GM23248 (cell line): ENCODE data around the gene MYH15. TPM values are rescaled to one million over a fixed set of nuclear protein-coding genes. Genes with fewer than 3 reads are reported as not detected.
A peak's percentile ranks its signal among the peaks of the same experiment; 100 is the strongest.

Experiments
- DNase-seq: peaks from one replicate; pipeline ENCODE4 v3.0.0-alpha.2; 2015
- H2AFZ ChIP-seq: fragments of 200-600 bp; sonication (generic); 2 replicates; pipeline ENCODE4 v1.6.1; 2016; ENCODE audit warnings: antibody characterized with exemption
- H3F3A ChIP-seq: fragments of 200-600 bp; sonication (generic); 2 replicates; pipeline ENCODE4 v1.6.1; 2016; ENCODE audit warnings: mild to moderate bottlenecking, antibody characterized with exemption, mixed run types; ENCODE audit not compliant: insufficient read depth
- H3K27ac ChIP-seq: fragments of 200-600 bp; sonication (generic); 2 replicates; pipeline ENCODE4 v1.5.1; 2016; ENCODE audit warnings: mild to moderate bottlenecking
- H3K27me3 ChIP-seq: fragments of 200-600 bp; sonication (generic); replicated peaks from 2 replicates; pipeline ENCODE4 v1.6.1; 2016; ENCODE audit warnings: mild to moderate bottlenecking; ENCODE audit not compliant: insufficient read depth
- H3K36me3 ChIP-seq: fragments of 200-600 bp; sonication (generic); 2 replicates; pipeline ENCODE4 v1.6.1; 2016; ENCODE audit warnings: low read depth, mild to moderate bottlenecking
- H3K4me1 ChIP-seq: fragments of 200-600 bp; sonication (generic); 2 replicates; pipeline ENCODE4 v1.6.1; 2016; ENCODE audit warnings: mild to moderate bottlenecking; ENCODE audit not compliant: insufficient read depth
- H3K4me2 ChIP-seq: fragments of 200-600 bp; sonication (generic); one replicate; pipeline ENCODE4 v1.6.1; 2016; ENCODE audit warnings: mild to moderate bottlenecking; ENCODE audit not compliant: unreplicated experiment
- H3K4me3 ChIP-seq: fragments of 200-600 bp; sonication (generic); 2 replicates; pipeline ENCODE4 v1.5.1; 2016; ENCODE audit warnings: mild to moderate bottlenecking
- H3K79me2 ChIP-seq: fragments of 200-600 bp; sonication (generic); 2 replicates; pipeline ENCODE4 v1.6.1; 2016; ENCODE audit warnings: mild to moderate bottlenecking; ENCODE audit not compliant: insufficient read depth
- H3K9ac ChIP-seq: fragments of 200-600 bp; sonication (generic); 2 replicates; pipeline ENCODE4 v1.6.1; 2016; ENCODE audit warnings: mild to moderate bottlenecking
- H3K9me2 ChIP-seq: fragments of 200-600 bp; sonication (generic); 2 replicates; pipeline ENCODE4 v1.6.1; 2016; ENCODE audit warnings: mixed run types, mild to moderate bottlenecking, moderate library complexity; ENCODE audit not compliant: insufficient read depth
- H3K9me3 ChIP-seq: fragments of 200-600 bp; sonication (generic); one replicate; pipeline ENCODE4 v1.6.1; 2017; ENCODE audit warnings: low read depth
- H4K20me1 ChIP-seq: fragments of 200-600 bp; sonication (generic); 2 replicates; pipeline ENCODE4 v1.6.0; 2016; ENCODE audit not compliant: insufficient read depth
- EZH2 ChIP-seq: fragments of 200-600 bp; sonication (generic); IDR thresholded peaks from 2 replicates; pipeline ENCODE4 v1.6.1; 2018; ENCODE audit warnings: antibody characterized with exemption, mild to moderate bottlenecking; ENCODE audit not compliant: insufficient read depth, poor library complexity, severe bottlenecking
- EZH2phosphoT487 ChIP-seq: fragments of 200-600 bp; sonication (generic); IDR thresholded peaks from 2 replicates; pipeline ENCODE4 v1.6.1; 2018; ENCODE audit warnings: antibody characterized with exemption, moderate library complexity, mild to moderate bottlenecking, low read depth; ENCODE audit not compliant: insufficient read depth
- WGBS, 2 experiments: methylation state at CpG; one replicate each; pipeline ENCODE4 v1.1.6; 2015 to 2017; ENCODE audit warnings: low lambda C conversion rate in 2 of 2, low coverage in 1 of 2; ENCODE audit errors: missing lambda C conversion rate in 2 of 2; 5-methylcytosine and 5-hydroxymethylcytosine counted together
- in situ Hi-C: fragments of 300-500 bp; cut with MboI; formaldehyde crosslinking; loops from 2 replicates; pipeline ENCODE4 v1.15.0; 2020
- polyA plus RNA-seq: library from polyadenylated mRNA; unstranded; fragments of >200 nt; fragmentation: Nextera tagmentation; extraction: Ambion mirVana; gene quantifications from 2 replicates; pipeline ENCODE4 v1.2.1, GENCODE V29; 2016
- total RNA-seq: library from RNA; depleted of rRNA; stranded (reverse); fragments of >200 nt; shearing (Covaris generic); gene quantifications from 2 replicates; pipeline ENCODE4 v1.2.3, GENCODE V29; 2014; rRNA removed

The MYH15 gene
- total and polyA plus RNA-seq, 2 experiments from 2014 or later: 0.08 to 0.11 TPM

DNA sequence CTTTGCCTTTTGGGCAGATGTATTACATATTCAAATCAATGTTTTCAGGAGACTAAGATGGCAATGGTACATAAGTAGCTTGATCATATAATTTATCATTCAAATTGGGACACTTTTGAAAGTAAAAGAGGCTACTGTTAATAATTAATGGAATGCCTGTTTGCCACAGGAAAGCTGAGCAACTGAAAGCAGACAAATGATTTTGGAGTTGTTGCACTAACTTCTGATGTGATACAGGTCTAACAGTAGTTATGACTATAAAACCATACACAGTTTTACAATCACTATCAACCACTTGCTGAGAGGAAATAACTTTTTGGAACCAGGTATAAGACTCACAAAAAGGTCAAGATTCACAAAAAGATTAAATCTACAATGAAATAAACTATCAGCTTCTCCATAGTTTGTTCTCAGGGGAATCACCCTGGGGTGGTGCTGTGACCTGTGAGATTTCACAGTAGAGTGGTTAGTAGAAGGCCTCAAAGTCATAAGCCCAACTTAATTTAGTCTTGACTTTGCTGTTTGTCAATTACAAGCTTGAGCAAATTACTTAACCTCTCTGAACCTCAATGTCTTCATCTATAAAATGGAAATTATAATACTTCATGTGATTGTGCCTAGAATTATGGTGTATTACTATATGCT is 171.4 kb downstream of the MYH15 start:
- H3K79me2 ChIP-seq: no peaks in the 10 kb centered on the region
- H2AFZ ChIP-seq: no peak overlapping the region
- no peaks in the 10 kb centered on the region for H3K36me3 ChIP-seq

DNA sequence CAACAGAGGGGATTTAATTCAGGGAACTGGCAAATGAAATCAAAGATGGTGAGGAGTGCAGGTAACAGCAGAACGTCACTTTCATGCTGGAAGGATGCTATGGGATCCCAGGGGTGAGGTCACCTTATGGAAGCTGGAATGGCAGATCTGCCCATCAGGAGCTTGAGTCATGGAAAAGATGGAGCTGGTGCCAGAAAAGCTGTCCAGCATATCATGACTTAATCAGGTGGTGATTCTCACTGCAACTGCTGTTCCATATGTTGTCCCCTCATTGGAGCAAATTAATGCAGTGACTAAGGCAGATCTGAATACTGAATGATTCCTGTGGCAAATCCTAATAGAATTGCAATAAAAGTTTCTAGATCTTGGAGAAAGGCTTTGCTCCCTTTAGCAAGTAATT is 175.7 kb downstream of the MYH15 start:
- no peaks in the 10 kb centered on the region for H3K27me3 ChIP-seq
- no peak overlapping the region for H3K27ac ChIP-seq
- H3K4me3 ChIP-seq: no peak overlapping the region
- H3K4me2 ChIP-seq: no peak overlapping the region
- 86 to 100% methylated on average over 1 of the region's 1 CpG for WGBS, 2 experiments
- H3K9me2 ChIP-seq: no peaks in the 10 kb centered on the region
- DNase-seq: peak; percentile 35
- no peaks in the 10 kb centered on the region for H4K20me1 ChIP-seq
- TF ChIP-seq EZH2phosphoT487 (no peak), EZH2 (no peak)
- in situ Hi-C loops: no loop called here
- no peak overlapping the region for H2AFZ ChIP-seq
- H3K36me3 ChIP-seq: no peaks in the 10 kb centered on the region
- H3F3A ChIP-seq: no peaks in the 10 kb centered on the region
- no peaks in the 10 kb centered on the region for H3K79me2 ChIP-seq
- no peak overlapping the region for H3K9ac ChIP-seq
- H3K9me3 ChIP-seq: no peaks in the 10 kb centered on the region
- no peaks in the 10 kb centered on the region for H3K4me1 ChIP-seq

More for the DNA sequence above, 171.4 kb downstream of the MYH15 start:
- in situ Hi-C loops: no loop called here
- no peaks in the 10 kb centered on the region; the same call in 1 of the 2 replicates for H3F3A ChIP-seq
- no peaks in the 10 kb centered on the region for H4K20me1 ChIP-seq
- no peaks in the 10 kb centered on the region for H3K27me3 ChIP-seq
- no peaks in the 10 kb centered on the region for H3K9me2 ChIP-seq
- H3K4me1 ChIP-seq: 0 out of 2 replicates have a peak, but pooled peaks cover 4% of the 10 kb centered on the region
- no peak overlapping the region for H3K27ac ChIP-seq
- H3K4me3 ChIP-seq: no peak overlapping the region
- H3K9me3 ChIP-seq: no peaks in the 10 kb centered on the region
- H3K9ac ChIP-seq: no peak overlapping the region
- no peak for DNase-seq
- H3K4me2 ChIP-seq: no peak overlapping the region
- TF ChIP-seq EZH2phosphoT487 (no peak), EZH2 (no peak)

DNA sequence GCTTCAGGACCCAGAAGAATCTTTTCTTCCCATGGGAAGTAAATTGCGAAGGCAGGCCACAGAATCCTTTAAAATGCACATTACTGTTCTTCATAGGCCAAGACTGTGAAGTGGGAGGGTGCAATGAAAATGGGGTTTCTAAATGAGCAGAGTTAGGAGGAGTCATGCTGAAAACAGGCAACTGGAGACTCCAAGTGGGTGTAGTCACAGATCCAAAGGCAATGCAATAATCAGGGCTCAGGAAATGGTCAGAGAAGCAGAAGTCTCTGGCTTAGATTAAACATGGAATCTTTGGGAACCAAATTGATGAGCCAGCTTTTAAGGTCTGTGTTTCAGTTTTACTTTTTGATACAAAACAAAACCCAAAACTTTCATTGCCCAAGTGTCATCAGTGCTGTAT is 176.4 kb downstream of the MYH15 start:
- H3K9me3 ChIP-seq: no peaks in the 10 kb centered on the region
- no peak overlapping the region for H3K4me3 ChIP-seq
- no peak overlapping the region for H3K4me2 ChIP-seq
- no peaks in the 10 kb centered on the region for H3K4me1 ChIP-seq
- H3K9me2 ChIP-seq: no peaks in the 10 kb centered on the region
- no peak overlapping the region for H3K9ac ChIP-seq
- H3K79me2 ChIP-seq: no peaks in the 10 kb centered on the region
- H3K36me3 ChIP-seq: no peaks in the 10 kb centered on the region
- H3K27ac ChIP-seq: no peak overlapping the region
- no peaks in the 10 kb centered on the region for H3F3A ChIP-seq
- no peaks in the 10 kb centered on the region for H3K27me3 ChIP-seq
- in situ Hi-C loops: no loop called here
- H4K20me1 ChIP-seq: no peaks in the 10 kb centered on the region
- TF ChIP-seq EZH2phosphoT487 (no peak), EZH2 (no peak)
- peak; percentile 52 for DNase-seq
- no peak overlapping the region for H2AFZ ChIP-seq
- WGBS, 2 experiments: 70 to 75% methylated on average over 1 of the region's 1 CpG

DNA sequence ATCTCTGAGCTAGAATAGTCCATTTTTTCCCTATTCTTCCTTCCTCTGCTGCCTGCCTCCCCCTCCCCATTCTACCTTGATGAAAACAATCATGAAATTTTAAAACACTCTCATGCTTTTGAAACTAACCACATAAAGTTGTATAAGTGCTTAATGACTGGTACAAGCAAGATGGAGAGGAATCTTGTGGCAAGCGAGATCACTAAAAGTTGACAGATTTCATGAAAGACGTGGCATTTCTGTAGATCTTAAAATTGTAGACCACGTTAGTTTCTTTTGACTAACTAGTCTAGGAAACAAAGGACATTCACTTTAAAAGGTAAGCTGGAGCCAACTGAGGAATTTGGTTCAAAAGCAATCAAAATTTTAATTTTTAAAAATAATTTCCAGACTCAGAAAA is 178.6 kb downstream of the MYH15 start:
- H3K36me3 ChIP-seq: no peaks in the 10 kb centered on the region
- no peaks in the 10 kb centered on the region for H3K79me2 ChIP-seq
- no peak for DNase-seq
- no peak overlapping the region for H2AFZ ChIP-seq
- no peak overlapping the region for H3K27ac ChIP-seq
- no peaks in the 10 kb centered on the region for H4K20me1 ChIP-seq
- H3K27me3 ChIP-seq: no peaks in the 10 kb centered on the region
- no peaks in the 10 kb centered on the region for H3K4me1 ChIP-seq
- H3K4me2 ChIP-seq: no peak overlapping the region
- 60 to 72% methylated on average over 3 of the region's 3 CpGs for WGBS, 2 experiments
- TF ChIP-seq EZH2: no peak
- no peak for TF ChIP-seq EZH2phosphoT487
- H3K9me3 ChIP-seq: no peaks in the 10 kb centered on the region
- no peak overlapping the region for H3K9ac ChIP-seq
- H3F3A ChIP-seq: no peaks in the 10 kb centered on the region
- H3K9me2 ChIP-seq: no peaks in the 10 kb centered on the region
- no peak overlapping the region for H3K4me3 ChIP-seq
- in situ Hi-C loops: no loop called here

Other genes starting within 250 kb of the MYH15 start
- gene HHLA2, start 214.0 kb downstream of the MYH15 start, total RNA-seq: not detected in 2 replicates
- gene HHLA2, start 214.0 kb downstream of the MYH15 start, polyA plus RNA-seq: not detected in 2 replicates
- gene CIP2A, start 78.8 kb upstream of the MYH15 start, total RNA-seq: 13.7 and 13.9 TPM in 2 replicates
- 9.7 and 10.5 TPM in 2 replicates for gene CIP2A, start 78.8 kb upstream of the MYH15 start, polyA plus RNA-seq
- gene DZIP3, start 79.1 kb upstream of the MYH15 start, total RNA-seq: 3.3 and 6.5 TPM in 2 replicates
- gene DZIP3, start 79.1 kb upstream of the MYH15 start, polyA plus RNA-seq: 5.0 and 5.4 TPM in 2 replicates
- gene RETNLB, start 246.8 kb upstream of the MYH15 start, total RNA-seq: not detected in 2 replicates
- gene RETNLB, start 246.8 kb upstream of the MYH15 start, polyA plus RNA-seq: not detected in 2 replicates